Endodermal cell (in vitro differentiated cells): ENCODE measurements around the gene MPP1. TPM values are rescaled to one million over a fixed set of nuclear protein-coding genes. Genes with fewer than 3 reads are reported as not detected.

Experiments used
- DNase-seq: peaks from one replicate; pipeline ENCODE4 v3.0.0-alpha.2; 2017
- H3K27ac ChIP-seq: 2 replicates; pipeline ENCODE4 v1.5.1; 2013; ENCODE audit warnings: mild to moderate bottlenecking, low read depth, low read length, moderate library complexity
- H3K27me3 ChIP-seq: 2 replicates; pipeline ENCODE4 v1.6.1; 2013; ENCODE audit warnings: mild to moderate bottlenecking, low read length, moderate library complexity; ENCODE audit not compliant: insufficient read depth, control insufficient read depth, poor library complexity, severe bottlenecking
- H3K36me3 ChIP-seq: 2 replicates; pipeline ENCODE4 v1.7.0; 2013; ENCODE audit warnings: mild to moderate bottlenecking, low read length, moderate library complexity; ENCODE audit not compliant: control insufficient read depth, insufficient read depth
- H3K4me1 ChIP-seq: one replicate; pipeline ENCODE4 v1.7.0; 2013; ENCODE audit warnings: low read length; ENCODE audit not compliant: control insufficient read depth, insufficient read depth
- H3K4me3 ChIP-seq: 2 replicates; pipeline ENCODE4 v1.5.1; 2013; ENCODE audit warnings: mild to moderate bottlenecking, low read length, moderate library complexity
- H3K9ac ChIP-seq: 2 replicates; pipeline ENCODE4 v1.6.1; 2013; ENCODE audit warnings: mild to moderate bottlenecking, low read length, moderate library complexity; ENCODE audit not compliant: poor library complexity, severe bottlenecking; ENCODE audit errors: extremely low read depth
- H3K9me3 ChIP-seq: 2 replicates; pipeline ENCODE4 v1.6.1; 2013; ENCODE audit warnings: mild to moderate bottlenecking, low read length, moderate library complexity; ENCODE audit not compliant: control insufficient read depth
- H3K27ac Mint-ChIP-seq: 2 replicates; pipeline ENCODE4 v1.8.0; 2020; ENCODE audit warnings: mixed read lengths
- H3K27me3 Mint-ChIP-seq: 2 replicates; pipeline ENCODE4 v1.8.0; 2021; ENCODE audit warnings: mild to moderate bottlenecking, mixed read lengths; ENCODE audit not compliant: insufficient read depth
- H3K36me3 Mint-ChIP-seq: 2 replicates; pipeline ENCODE4 v1.8.0; 2020; ENCODE audit warnings: low read depth, mixed read lengths
- H3K4me1 Mint-ChIP-seq: 2 replicates; pipeline ENCODE4 v1.8.0; 2020; ENCODE audit warnings: mixed read lengths
- H3K4me3 Mint-ChIP-seq: 2 replicates; pipeline ENCODE4 v1.8.0; 2020; ENCODE audit warnings: mild to moderate bottlenecking, moderate library complexity, mixed read lengths
- H3K9me3 Mint-ChIP-seq: 2 replicates; pipeline ENCODE4 v1.8.0; 2020; ENCODE audit warnings: mild to moderate bottlenecking, mixed read lengths
- CTCF ChIP-seq: fragments of 200-600 bp; sonication (generic); conservative IDR thresholded peaks from 2 replicates; pipeline ENCODE4 v1.5.0; 2021; ENCODE audit warnings: antibody characterized with exemption, mild to moderate bottlenecking
- WGBS, 2 experiments: methylation state at CpG; one replicate each; pipeline versions ENCODE4 v1.1.5 to v1.1.7; 2013; ENCODE audit warnings: missing lambda C conversion rate in 2 of 2, mixed read lengths in 1 of 2; ENCODE audit not compliant: insufficient coverage in 1 of 2, insufficient read length in 1 of 2; 5-methylcytosine and 5-hydroxymethylcytosine counted together
- total RNA-seq, 2 donors: library from RNA; stranded (reverse); fragmentation: NEBNext Ultra II Directional in 1 of 2; extraction: Animal tissue kit (Norgen Biotek cat#: 25700) in 1 of 2; gene quantifications; 2 replicates in 1 of 2; 3 replicates in 1 of 2; pipeline ENCODE4 v1.2.1, GENCODE V29; 2021

Gene MPP1
- total RNA-seq, 2 donors from 2014 or later = 13.7 to 15.7 TPM

- Histone ChIP-seq H3K9me3 (no peaks in the 10 kb centered on the region), H3K4me1 (no peaks in the 10 kb centered on the region), H3K4me3 (no peak overlapping the region), H3K27me3 (no peaks in the 10 kb centered on the region), H3K36me3 (no peaks in the 10 kb centered on the region), H3K27ac (no peak overlapping the region), H3K9ac (no peak overlapping the region)
- peaks cover 3% of the 10 kb centered on the region for H3K4me1 Mint-ChIP-seq
- no peaks in the 10 kb centered on the region for H3K36me3 Mint-ChIP-seq
- no peak for DNase-seq
- H3K9me3 Mint-ChIP-seq = peaks cover 35% of the 10 kb centered on the region
- no peak for TF ChIP-seq CTCF
- H3K4me3 Mint-ChIP-seq = no peak overlapping the region
- H3K27me3 Mint-ChIP-seq = peaks cover 2% of the 10 kb centered on the region
- no peak overlapping the region for H3K27ac Mint-ChIP-seq
- 83% methylated on average over 6 of the region's 7 CpGs; no CpG with 5 or more reads in 1 of the 2 experiments for WGBS, 2 experiments
Measured at GRCh38 chrX:154735695-154736393, 69.4 kb downstream of the MPP1 start.

- H3K27ac Mint-ChIP-seq = no peak overlapping the region
- 81 to 90% methylated on average over 5 to 8 of the region's 8 CpGs for WGBS, 2 experiments
- H3K4me3 Mint-ChIP-seq = no peak overlapping the region
- no peaks in the 10 kb centered on the region for H3K36me3 ChIP-seq
- peaks cover 34% of the 10 kb centered on the region for H3K9me3 Mint-ChIP-seq
- no peaks in the 10 kb centered on the region for H3K36me3 Mint-ChIP-seq
- H3K27me3 Mint-ChIP-seq = no peaks in the 10 kb centered on the region
- H3K4me1 Mint-ChIP-seq = peaks cover 3% of the 10 kb centered on the region
- no peak for TF ChIP-seq CTCF
- no peaks in the 10 kb centered on the region for H3K4me1 ChIP-seq
- H3K4me3 ChIP-seq = no peak overlapping the region
- no peak overlapping the region for H3K9ac ChIP-seq
- no peaks in the 10 kb centered on the region for H3K27me3 ChIP-seq
- no peak overlapping the region for H3K27ac ChIP-seq
- no peaks in the 10 kb centered on the region for H3K9me3 ChIP-seq
- no peak for DNase-seq
Measured at GRCh38 chrX:154734061-154734781, 71.1 kb downstream of the MPP1 start.

- DNase-seq = no peak
- no peaks in the 10 kb centered on the region for H3K9me3 ChIP-seq
- TF ChIP-seq CTCF = no peak
- H3K4me1 ChIP-seq = no peaks in the 10 kb centered on the region
- no peak overlapping the region for H3K4me3 Mint-ChIP-seq
- peaks cover 39% of the 10 kb centered on the region for H3K9me3 Mint-ChIP-seq
- peaks cover 3% of the 10 kb centered on the region for H3K4me1 Mint-ChIP-seq
- no peak overlapping the region for H3K9ac ChIP-seq
- no peak overlapping the region for H3K27ac Mint-ChIP-seq
- no peaks in the 10 kb centered on the region for H3K27me3 ChIP-seq
- H3K36me3 ChIP-seq = no peaks in the 10 kb centered on the region
- H3K27me3 Mint-ChIP-seq = no peaks in the 10 kb centered on the region
- 94 to 100% methylated on average over 1 to 2 of the region's 2 CpGs for whole genome bisulfite sequencing, 2 experiments
- no peak overlapping the region for H3K27ac ChIP-seq
- H3K4me3 ChIP-seq = no peak overlapping the region
- no peaks in the 10 kb centered on the region for H3K36me3 Mint-ChIP-seq
Measured at GRCh38 chrX:154733066-154733425, 72.2 kb downstream of the MPP1 start.
